NCI-H446 treated with DMSO at 0.1 percent for 48 hours (cell line): ENCODE results near the gene ZNF205.

Experiments used
- DNase-seq: peaks from one replicate; lab custom pipeline; 2025; lab: John Stamatoyannopoulos, UW

Gene ZNF205

GRCh38 chr16:3084969-3085670 lies 27.3 kb upstream of the ZNF205 start:
- DNase-seq, result no peak

GRCh38 chr16:3085868-3086595 lies 26.4 kb upstream of the ZNF205 start:
- no peak for DNase-seq

- no peak for DNase-seq
These were observed 25.7 kb upstream of the ZNF205 start for GRCh38 chr16:3086596-3087242.

GRCh38 chr16:3087243-3088235 lies 24.8 kb upstream of the ZNF205 start:
- DNase-seq, result no peak

GRCh38 chr16:3088450-3088849 lies 23.9 kb upstream of the ZNF205 start:
- no peak for DNase-seq

GRCh38 chr16:3088925-3089716 lies 23.3 kb upstream of the ZNF205 start:
- DNase-seq, result no peak

- DNase-seq, result no peak
These were observed 22.4 kb upstream of the ZNF205 start for GRCh38 chr16:3089717-3090592.

GRCh38 chr16:3091551-3091950 lies 20.8 kb upstream of the ZNF205 start:
- no peak for DNase-seq

GRCh38 chr16:3092501-3092941 lies 19.9 kb upstream of the ZNF205 start:
- no peak for DNase-seq

GRCh38 chr16:3094289-3095027 lies 17.9 kb upstream of the ZNF205 start:
- no peak for DNase-seq

- DNase-seq, result no peak
These were observed 16.5 kb upstream of the ZNF205 start for GRCh38 chr16:3095869-3096268.

- DNase-seq, result no peak
These were observed 16.0 kb upstream of the ZNF205 start for GRCh38 chr16:3096362-3096761.

GRCh38 chr16:3097266-3097665 lies 15.1 kb upstream of the ZNF205 start:
- no peak for DNase-seq

GRCh38 chr16:3098459-3099394 lies 13.7 kb upstream of the ZNF205 start, which contains the start of gene ZSCAN10:
Gene ZSCAN10, minus strand, starts transcription at chr16:3099294. Its CDS starts 6,357 bp downstream, at chr16:3092937.
- DNase-seq, result no peak

GRCh38 chr16:3099395-3099731 lies 13.0 kb upstream of the ZNF205 start:
- no peak for DNase-seq

GRCh38 chr16:3099732-3100499 lies 12.5 kb upstream of the ZNF205 start:
- peak; percentile 75 for DNase-seq
